Activated CD4-positive, alpha-beta T cell treated with anti-CD3 and anti-CD28 coated beads, Interleukin-2, amount 10 ng/mL, durations not matched to agents 24 days and 14 days (primary cell): ENCODE results near the gene CD151. TPM values are rescaled to one million over a fixed set of nuclear protein-coding genes. Genes with fewer than 3 reads are reported as not detected.

ENCODE experiments used
- DNase-seq: peaks from one replicate; pipeline ENCODE4 v3.0.0; 2022
- H3K27ac Mint-ChIP-seq: one replicate; pipeline ENCODE4 v1.8.0; 2022; ENCODE audit warnings: mild to moderate bottlenecking, mixed read lengths
- H3K27me3 Mint-ChIP-seq: one replicate; pipeline ENCODE4 v1.8.0; 2022; ENCODE audit warnings: mixed read lengths
- H3K36me3 Mint-ChIP-seq: one replicate; pipeline ENCODE4 v1.8.0; 2022; ENCODE audit warnings: low read depth, mild to moderate bottlenecking, mixed read lengths
- H3K4me1 Mint-ChIP-seq: one replicate; pipeline ENCODE4 v1.8.0; 2021; ENCODE audit warnings: mixed read lengths
- H3K4me3 Mint-ChIP-seq: one replicate; pipeline ENCODE4 v1.8.0; 2022; ENCODE audit warnings: mild to moderate bottlenecking, moderate library complexity, mixed read lengths
- H3K9me3 Mint-ChIP-seq: one replicate; pipeline ENCODE4 v1.8.0; 2021; ENCODE audit warnings: mixed read lengths
- intact Hi-C: fragments of 100-400 bp; cut with micrococcal nuclease; formaldehyde crosslinking; loops from one replicate; pipeline ENCODE4 v1.15.1; 2023
- total RNA-seq: library from RNA; stranded (reverse); gene quantifications from 2 replicates; pipeline ENCODE4 v1.2.3, GENCODE V29; 2022

CD151 gene
- total RNA-seq, 1 donor from 2014 or later, result 81.0 TPM

DNA sequence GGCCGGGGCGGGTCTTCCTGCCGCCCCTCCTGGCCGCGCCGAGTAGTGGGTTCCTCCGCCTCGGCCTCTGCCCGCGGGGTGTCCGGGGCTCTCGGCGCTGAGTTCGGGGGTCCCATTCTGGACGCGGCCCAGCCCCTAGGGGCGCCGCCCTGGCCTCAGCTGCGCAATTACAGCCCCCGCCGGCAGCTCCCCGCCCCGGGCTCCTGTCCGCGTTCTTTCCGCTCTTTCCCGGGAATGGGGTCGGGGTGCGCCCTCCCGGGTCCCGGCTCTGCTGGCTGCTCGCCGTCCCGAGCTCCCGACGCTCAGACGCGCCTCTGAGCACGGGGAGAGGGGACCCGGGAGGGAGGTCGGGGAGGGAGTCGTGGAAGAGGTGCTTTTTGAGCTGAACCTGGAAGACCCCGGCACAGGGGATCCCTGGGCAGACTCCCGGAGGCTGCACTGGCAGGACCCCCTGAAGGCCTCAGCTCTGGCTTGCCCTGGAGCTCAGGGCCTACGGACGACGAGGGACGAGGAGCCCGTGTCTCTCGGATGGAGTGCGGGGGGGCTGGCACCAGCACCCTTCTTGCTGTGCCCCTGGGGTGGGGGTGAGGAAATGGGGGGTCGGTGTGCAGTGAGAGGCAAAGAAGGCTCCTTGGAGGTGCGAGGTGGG, 10.5 kb downstream of the CD151 start:
- H3K4me1 Mint-ChIP-seq, result peaks cover 19% of the 10 kb centered on the region
- peak overlapping the region; percentile 76 for H3K4me3 Mint-ChIP-seq
- H3K27me3 Mint-ChIP-seq, result no peaks in the 10 kb centered on the region
- H3K27ac Mint-ChIP-seq, result peak overlapping the region; percentile 59
- DNase-seq, result peak; percentile 70
- H3K36me3 Mint-ChIP-seq, result peaks cover 19% of the 10 kb centered on the region
- no peaks in the 10 kb centered on the region for H3K9me3 Mint-ChIP-seq
- intact Hi-C loops, result loop anchor here (2.0 kb wide), 1 partner anchor 34 kb away; the partner anchor contains the start of gene RPLP2

DNA sequence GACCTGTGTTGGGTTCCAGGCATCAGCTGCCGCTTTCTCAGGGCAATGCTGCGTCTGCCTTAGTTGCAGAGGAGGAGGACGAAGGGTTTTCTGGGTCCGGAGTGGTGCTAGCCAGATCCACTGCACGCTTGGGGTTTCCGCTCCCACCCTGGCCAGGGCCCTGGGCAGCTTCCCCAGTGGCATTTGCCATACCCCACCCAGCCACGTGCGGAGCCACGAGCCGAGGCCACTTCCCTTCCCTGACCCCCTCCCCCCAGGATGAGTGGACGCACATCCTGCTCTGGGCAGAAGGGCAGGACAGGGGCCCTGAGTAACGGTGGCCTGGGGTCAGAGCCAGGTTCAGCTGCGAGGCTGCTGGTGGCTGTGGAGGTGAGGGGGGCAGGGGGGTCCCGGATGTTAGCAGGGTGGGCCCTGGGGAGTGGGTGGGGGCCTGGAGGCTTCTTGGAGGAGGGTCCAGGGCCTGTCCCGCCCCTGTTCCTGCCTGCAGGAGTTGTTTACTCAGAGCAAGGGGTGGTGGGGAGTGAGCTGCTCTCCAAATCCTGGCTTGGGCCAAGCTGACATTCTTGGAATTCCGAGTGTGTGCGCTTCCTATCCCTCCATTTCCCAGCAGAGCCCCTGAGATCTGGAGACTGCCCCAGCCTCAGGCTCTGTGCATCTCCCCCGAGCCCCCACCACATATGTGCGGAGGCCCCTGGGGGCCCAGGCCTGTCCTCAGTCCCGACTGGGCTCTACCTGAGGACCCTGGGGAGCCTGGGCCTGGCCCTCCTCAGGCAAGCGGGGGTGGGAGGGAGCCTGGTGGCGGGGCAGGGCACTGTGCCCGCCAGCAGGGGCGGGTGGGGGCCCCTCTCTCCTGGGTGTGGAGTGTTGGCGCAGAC, 11.3 kb downstream of the CD151 start:
- peak overlapping the region; percentile 59 for H3K27ac Mint-ChIP-seq
- H3K36me3 Mint-ChIP-seq, result peaks cover 13% of the 10 kb centered on the region
- H3K4me1 Mint-ChIP-seq, result peaks cover 21% of the 10 kb centered on the region
- intact Hi-C loops, result loop anchor here (2.0 kb wide), 1 partner anchor 35 kb away; the partner anchor contains the start of gene RPLP2
- peak overlapping the region; percentile 76 for H3K4me3 Mint-ChIP-seq
- no peaks in the 10 kb centered on the region for H3K9me3 Mint-ChIP-seq
- DNase-seq, result peak; percentile 69
- H3K27me3 Mint-ChIP-seq, result peaks cover 5% of the 10 kb centered on the region

DNA sequence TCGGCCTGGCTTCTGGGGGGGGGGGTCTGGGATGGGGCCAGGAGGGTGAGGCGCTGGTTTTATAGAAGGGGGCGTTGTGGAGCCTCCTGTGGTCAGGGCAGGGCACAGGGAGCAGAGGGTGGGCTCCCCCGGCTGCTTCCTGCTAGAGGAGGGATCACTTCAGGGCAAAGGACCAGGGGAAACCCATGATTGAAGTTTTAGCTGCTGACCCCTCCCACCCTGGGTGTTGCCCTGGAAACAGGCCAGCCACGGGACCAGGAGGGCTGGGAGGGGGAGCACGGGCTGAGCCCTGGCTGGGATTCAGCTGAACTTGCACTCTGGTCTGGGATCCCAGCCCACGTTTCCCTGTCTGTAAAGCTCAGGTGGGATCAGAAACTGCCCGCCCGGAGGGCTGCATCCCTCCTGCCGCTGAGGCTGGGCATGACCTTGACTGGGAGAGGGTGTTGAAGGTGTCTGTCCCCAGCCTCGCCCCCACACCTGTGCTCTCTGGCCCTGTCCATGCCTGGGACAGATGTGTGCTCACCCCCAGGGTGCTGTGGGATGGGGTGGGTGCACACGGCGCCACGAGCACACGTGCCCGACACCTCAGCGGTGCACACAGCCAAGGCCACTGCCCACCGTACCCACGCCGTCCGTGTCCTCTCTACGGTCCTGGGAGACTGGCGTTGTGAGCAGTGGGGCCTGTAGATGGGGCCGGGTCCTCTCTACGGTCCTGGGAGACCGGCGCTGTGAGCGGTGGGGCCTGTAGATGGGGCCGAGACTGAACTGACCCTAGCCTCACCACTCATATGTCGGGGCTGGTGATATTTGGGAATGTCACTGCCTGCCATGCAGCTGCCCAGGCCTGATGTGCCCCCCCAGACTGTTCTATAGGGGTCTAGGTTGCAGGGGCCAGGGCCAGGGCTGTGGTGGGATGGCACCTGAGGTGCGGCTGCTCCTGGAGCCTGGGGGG, 12.2 kb downstream of the CD151 start:
- Mint-ChIP-seq H3K36me3 (peaks cover 13% of the 10 kb centered on the region), H3K27ac (no peak overlapping the region), H3K4me1 (peaks cover 20% of the 10 kb centered on the region), H3K9me3 (no peaks in the 10 kb centered on the region), H3K27me3 (peaks cover 7% of the 10 kb centered on the region), H3K4me3 (peak overlapping the region; percentile 44)
- intact Hi-C loops, result no loop called here
- peak; percentile 78 for DNase-seq

DNA sequence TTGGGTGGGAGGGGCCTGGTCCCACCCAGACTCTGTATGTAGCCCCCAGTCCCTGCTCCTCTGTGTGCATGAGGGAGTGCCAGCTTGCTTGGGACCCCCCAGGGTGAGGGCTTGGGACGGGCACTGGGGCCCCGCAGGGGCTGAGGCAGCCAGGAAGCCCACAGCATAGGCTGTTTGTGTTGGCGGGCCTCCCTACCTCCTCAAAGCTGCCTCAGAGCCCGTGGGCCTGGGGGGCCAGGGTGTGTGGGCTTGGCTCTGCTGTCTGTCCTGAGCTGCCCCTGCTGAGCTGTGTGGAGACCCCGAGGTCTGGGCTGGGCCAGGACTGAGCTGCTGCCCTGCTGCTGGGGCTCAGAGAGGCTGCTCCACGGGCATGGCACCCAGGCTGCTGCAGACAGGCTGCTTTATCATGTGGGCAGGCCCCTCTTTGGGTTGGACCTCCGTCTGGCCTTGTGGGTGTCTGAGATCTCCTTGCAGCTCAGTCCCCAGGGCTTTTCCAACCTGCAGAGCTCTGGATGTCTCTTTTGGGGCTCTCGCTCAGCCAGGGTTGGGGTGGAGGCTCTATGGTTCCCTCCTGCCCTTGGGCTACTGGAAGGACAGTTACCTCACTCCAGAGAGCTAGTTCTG, 13.2 kb downstream of the CD151 start:
- peaks cover 7% of the 10 kb centered on the region for H3K27me3 Mint-ChIP-seq

DNA sequence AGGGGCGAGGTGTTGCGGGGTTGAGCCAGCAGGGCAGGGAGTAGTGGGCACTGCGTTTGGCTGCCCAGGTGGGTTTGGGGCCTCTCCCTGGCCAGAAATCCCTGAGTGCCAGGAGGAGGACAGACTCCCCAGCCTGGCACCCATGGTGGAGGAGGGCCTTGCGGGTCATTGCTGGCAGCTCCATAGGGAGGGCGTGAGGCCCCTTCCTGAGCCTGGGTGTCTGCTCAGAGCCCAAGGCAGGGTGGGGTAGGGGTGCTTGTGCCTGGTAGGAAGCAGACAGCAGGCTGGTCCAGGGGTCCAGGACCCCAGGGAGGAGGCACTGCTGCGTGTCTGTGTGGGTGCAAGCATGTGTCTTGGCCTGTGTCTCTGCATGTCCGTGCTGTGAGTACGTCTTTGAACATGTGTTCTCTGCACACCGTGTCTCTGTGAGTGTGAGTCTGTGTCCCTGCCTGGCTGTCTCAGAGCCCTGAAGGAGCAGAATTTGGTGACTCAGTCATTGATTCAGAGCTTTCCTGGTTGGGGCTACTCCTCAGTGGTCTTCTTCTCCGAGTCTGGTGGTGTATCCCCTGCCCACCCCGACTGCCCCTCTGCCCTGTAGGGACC, 13.8 kb downstream of the CD151 start:
- intact Hi-C loops, result no loop called here
- Mint-ChIP-seq H3K27ac (no peak overlapping the region), H3K4me3 (no peak overlapping the region), H3K4me1 (peaks cover 5% of the 10 kb centered on the region), H3K36me3 (no peaks in the 10 kb centered on the region), H3K9me3 (no peaks in the 10 kb centered on the region), H3K27me3 (peaks cover 7% of the 10 kb centered on the region)
- no peak for DNase-seq

More for the DNA sequence above, 13.2 kb downstream of the CD151 start:
- Mint-ChIP-seq H3K27ac (no peak overlapping the region), H3K9me3 (no peaks in the 10 kb centered on the region), H3K4me1 (peaks cover 10% of the 10 kb centered on the region), H3K4me3 (no peak overlapping the region), H3K36me3 (peaks cover 4% of the 10 kb centered on the region)
- intact Hi-C loops, result no loop called here
- no peak for DNase-seq

DNA sequence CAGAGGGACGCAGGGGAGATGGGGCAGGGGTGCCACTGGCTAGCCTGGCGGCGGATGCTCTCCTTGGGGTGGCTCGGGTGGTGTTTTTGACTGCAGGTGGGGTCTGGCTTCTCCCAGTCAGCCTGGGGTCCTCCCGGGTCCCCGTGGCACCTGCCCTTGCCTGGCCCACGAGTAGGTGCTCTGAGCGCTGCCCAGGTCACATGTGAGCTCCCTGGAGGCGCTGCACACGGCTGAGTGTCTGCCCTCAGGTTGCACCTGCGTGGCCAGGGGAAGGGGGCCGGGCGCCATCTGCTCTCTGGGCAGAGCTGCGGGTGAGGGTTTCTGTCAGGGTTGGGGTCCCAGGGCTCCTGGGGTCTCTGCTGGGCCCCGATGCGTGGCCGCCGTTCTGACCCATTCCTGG, 15.1 kb downstream of the CD151 start:
- Mint-ChIP-seq H3K27ac (no peak overlapping the region), H3K27me3 (peaks cover 7% of the 10 kb centered on the region), H3K4me1 (peaks cover 5% of the 10 kb centered on the region), H3K4me3 (no peak overlapping the region), H3K36me3 (no peaks in the 10 kb centered on the region), H3K9me3 (no peaks in the 10 kb centered on the region)
- intact Hi-C loops, result loop anchor here (1.0 to 2.0 kb wide), 2 partner anchors 63 to 203 kb away; partner anchors contain the start of gene CHID1
- DNase-seq, result no peak

DNA sequence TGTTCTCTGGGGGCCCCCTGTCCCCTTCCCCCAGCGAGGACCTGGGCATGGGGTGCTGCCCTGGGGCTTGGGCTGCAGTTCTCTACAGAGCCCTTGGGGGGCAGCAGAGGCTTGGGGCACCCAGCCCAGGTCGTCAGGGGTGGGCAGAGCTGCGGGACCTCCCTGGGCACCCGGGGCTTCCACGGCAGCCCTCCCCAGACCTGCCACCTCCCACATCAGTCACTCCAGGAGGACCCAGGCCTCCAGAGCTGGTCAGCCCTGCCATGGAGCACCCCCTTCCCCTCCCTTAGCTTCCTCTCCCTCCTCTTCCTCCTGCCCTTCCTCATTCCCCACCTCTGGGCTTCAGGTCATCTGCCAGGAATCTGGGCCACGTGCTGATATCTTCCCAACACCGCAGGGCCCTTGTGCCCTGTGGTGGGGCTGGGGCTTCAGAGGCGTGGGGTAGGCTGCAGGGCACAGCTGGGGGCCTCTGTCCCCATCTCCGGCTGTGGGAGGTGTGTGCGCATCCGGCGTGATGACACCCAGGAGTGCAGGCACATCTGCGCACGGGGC, 15.7 kb downstream of the CD151 start:
- peaks cover 5% of the 10 kb centered on the region for H3K4me1 Mint-ChIP-seq
- intact Hi-C loops, result loop anchor here (1.0 to 2.0 kb wide), 2 partner anchors 62 to 203 kb away; partner anchors contain the start of gene CHID1
- DNase-seq, result peak; percentile 92
- H3K4me3 Mint-ChIP-seq, result peak overlapping the region; percentile 73
- H3K27ac Mint-ChIP-seq, result no peak overlapping the region
- no peaks in the 10 kb centered on the region for H3K36me3 Mint-ChIP-seq
- H3K27me3 Mint-ChIP-seq, result peaks cover 7% of the 10 kb centered on the region
- H3K9me3 Mint-ChIP-seq, result no peaks in the 10 kb centered on the region

DNA sequence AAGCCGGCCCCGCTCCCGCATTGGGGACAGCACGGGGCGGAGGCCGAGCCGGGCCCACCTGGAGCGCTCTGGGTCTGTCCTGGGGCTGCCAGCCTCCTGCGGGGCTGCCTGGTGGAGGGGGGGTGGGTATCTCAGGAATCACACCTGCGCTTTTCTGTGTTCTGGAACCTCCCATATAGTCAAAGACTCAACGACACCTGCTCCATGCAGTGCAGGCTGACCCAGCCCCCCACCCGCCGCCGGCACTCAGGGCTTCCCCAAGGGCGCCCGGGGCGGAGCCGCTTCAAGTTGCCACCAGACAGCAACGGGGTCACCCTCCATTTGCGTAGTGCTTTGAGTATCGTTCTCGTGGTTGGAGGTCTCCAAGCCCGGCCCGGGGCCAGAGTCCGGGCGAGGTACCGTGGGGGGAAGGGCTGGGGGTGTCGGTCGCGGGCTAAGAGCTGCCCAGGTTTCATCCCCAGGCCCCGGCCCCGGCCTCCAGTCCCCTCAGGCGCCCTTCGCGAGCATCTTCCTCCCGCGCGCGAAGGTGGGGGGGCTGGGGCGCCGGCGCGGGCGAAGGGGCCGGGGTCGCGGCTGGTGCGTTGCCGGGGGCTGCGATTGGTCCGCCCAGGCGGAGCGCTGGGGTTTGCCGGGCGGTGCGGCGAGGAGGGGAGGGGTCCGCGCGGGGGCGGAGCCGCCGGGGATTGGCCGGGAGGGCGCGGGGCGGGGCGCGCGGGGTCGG, 16.5 kb downstream of the CD151 start:
- Mint-ChIP-seq H3K36me3 (no peaks in the 10 kb centered on the region), H3K4me1 (peaks cover 3% of the 10 kb centered on the region), H3K4me3 (peak overlapping the region; percentile 73), H3K27me3 (peaks cover 7% of the 10 kb centered on the region), H3K9me3 (no peaks in the 10 kb centered on the region), H3K27ac (no peak overlapping the region)
- peak; percentile 82 for DNase-seq
- intact Hi-C loops, result loop anchor here (2.0 kb wide), 1 partner anchor 62 kb away; the partner anchor contains the start of gene CHID1

DNA sequence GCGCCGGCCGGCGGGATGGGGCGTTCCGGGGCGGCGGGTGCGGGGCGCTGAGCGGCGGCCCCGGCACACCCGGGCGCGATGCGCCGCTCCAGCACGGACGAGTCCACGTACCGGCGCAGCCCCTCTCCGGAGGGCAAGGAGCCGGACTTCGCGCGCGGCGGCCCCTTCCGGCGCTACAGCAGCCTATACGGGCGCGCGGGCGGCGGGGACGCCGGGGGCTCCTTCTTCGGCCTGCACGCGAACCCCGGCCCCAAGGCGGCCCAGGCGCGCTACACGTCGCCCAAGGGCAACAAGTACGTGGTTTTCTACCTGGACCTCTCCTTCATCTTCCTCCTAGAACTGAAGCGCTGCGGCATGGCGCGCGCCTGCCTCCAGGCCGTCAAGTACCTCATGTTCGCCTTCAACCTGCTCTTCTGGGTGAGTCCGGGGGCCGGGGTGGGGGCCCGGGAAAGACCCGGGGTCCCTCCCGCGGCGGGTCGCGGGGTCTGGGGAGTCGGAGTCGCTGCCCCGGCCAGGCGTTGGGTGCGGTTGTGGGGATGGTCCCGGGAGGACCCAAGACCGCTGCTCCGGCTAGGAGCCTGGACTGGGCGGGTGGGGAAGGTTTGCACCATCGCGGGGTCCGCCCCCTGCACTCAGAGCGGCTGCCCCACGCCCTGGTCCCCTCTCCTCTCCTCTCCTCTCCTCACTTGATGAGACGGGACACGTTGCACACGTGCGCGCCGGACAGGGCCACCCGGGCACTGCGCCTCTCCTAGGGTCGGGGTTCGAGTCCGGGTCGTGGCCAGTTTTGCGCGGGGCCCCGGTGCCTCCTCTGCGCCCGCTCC, 17.4 kb downstream of the CD151 start:
- DNase-seq, result no peak
- H3K4me3 Mint-ChIP-seq, result no peak overlapping the region
- H3K27me3 Mint-ChIP-seq, result peaks cover 7% of the 10 kb centered on the region
- H3K4me1 Mint-ChIP-seq, result peaks cover 3% of the 10 kb centered on the region
- no peaks in the 10 kb centered on the region for H3K9me3 Mint-ChIP-seq
- intact Hi-C loops, result loop anchor here (2.0 kb wide), 1 partner anchor 61 kb away; the partner anchor contains the start of gene CHID1
- H3K36me3 Mint-ChIP-seq, result no peaks in the 10 kb centered on the region
- no peak overlapping the region for H3K27ac Mint-ChIP-seq

DNA sequence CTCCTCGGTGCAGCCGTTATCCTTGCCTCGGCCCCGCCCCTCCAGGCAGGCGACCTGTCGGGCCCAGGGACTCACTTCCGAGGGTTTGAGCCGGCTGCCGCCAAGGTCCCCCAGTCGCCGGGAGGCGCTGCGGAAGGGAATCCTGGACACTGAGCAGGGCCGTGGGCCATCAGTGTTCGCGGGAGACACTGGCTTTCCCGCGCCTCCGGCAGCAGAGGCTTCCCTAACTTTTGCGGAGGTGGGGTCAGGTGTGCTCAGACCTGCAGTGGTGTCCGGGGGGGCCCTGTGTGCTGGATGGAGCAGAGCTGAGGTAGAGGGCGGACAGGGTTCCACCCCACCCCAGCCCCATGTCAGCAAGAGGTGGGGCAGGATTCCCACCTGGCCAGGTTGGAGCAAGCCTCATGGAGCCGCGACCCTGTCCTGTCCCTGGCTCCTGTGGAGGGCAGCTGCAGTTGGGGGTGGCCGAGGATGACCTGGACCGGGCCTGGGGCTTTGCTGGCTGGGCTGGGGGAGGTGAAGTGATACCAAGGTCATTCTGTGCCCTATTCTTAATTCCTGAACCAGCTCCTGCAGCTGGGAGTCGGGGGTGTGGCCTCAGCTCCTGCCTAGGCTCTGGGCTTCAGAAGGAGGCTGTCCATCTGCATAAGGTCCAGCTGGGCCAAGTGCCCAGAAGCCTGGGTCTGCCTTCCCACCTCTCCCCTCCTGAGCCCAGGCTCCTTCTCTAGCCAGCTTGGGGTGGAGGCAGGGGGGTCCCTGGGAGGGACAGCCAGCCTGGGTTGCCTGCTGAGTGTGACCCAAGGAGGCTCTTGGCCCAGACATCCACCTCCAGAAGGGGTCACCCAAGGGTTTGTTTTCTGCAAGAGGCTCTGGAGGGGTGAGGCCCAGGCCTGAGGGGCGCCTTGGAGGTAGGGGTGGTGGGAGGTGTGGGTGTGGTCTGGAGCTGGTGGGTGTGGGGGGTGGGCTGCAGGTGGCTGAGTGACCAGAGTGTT, 18.3 kb downstream of the CD151 start:
- no peaks in the 10 kb centered on the region for H3K9me3 Mint-ChIP-seq
- DNase-seq, result peak; percentile 66
- peaks cover 7% of the 10 kb centered on the region for H3K27me3 Mint-ChIP-seq
- no peaks in the 10 kb centered on the region for H3K36me3 Mint-ChIP-seq
- intact Hi-C loops, result no loop called here
- peaks cover 3% of the 10 kb centered on the region for H3K4me1 Mint-ChIP-seq
- peak overlapping the region; percentile 15 for H3K4me3 Mint-ChIP-seq
- no peak overlapping the region for H3K27ac Mint-ChIP-seq
